SH-SY5Y (cell line): ENCODE measurements around the gene TJP2.

Source experiments
- GATA2 ChIP-seq: IDR thresholded peaks from 2 replicates; pipeline ENCODE4 v1.6.1; 2011; ENCODE audit warnings: mild to moderate bottlenecking, low read depth, low read length
- GATA3 ChIP-seq: IDR thresholded peaks from 2 replicates; pipeline ENCODE4 v1.6.1; 2011; ENCODE audit warnings: low read depth, mild to moderate bottlenecking, low read length, moderate library complexity

TJP2 gene

GRCh38 chr9:69174616-69175463, 763 bp downstream of the TJP2 start:
- TF ChIP-seq GATA2 = no peak
- TF ChIP-seq GATA3 = no peak

GRCh38 chr9:69175486-69175885, 1.4 kb downstream of the TJP2 start:
- no peak for TF ChIP-seq GATA3
- TF ChIP-seq GATA2 = no peak

- TF ChIP-seq GATA2 (no peak), GATA3 (no peak)
These were observed 2.5 kb downstream of the TJP2 start for GRCh38 chr9:69176471-69177171.

- TF ChIP-seq GATA2 (no peak), GATA3 (no peak)
These were observed 4.5 kb downstream of the TJP2 start for GRCh38 chr9:69178583-69179011.

GRCh38 chr9:69179037-69179436, 5.0 kb downstream of the TJP2 start:
- TF ChIP-seq GATA3 = no peak
- TF ChIP-seq GATA2 = no peak

GRCh38 chr9:69180200-69180599, 6.1 kb downstream of the TJP2 start:
- no peak for TF ChIP-seq GATA3
- TF ChIP-seq GATA2 = no peak

GRCh38 chr9:69180670-69181069, 6.6 kb downstream of the TJP2 start:
- TF ChIP-seq GATA2 = peak; percentile 90
- TF ChIP-seq GATA3 = peak; percentile 76; the same call in 1 of the 2 replicates

- TF ChIP-seq GATA3 (no peak), GATA2 (no peak)
These were observed 7.9 kb downstream of the TJP2 start for GRCh38 chr9:69181908-69182353.

GRCh38 chr9:69184266-69184665, 10.2 kb downstream of the TJP2 start:
- TF ChIP-seq GATA2 (no peak), GATA3 (no peak)

GRCh38 chr9:69186841-69187611, 12.9 kb downstream of the TJP2 start:
- no peak for TF ChIP-seq GATA3
- TF ChIP-seq GATA2 = no peak

- TF ChIP-seq GATA2 (no peak), GATA3 (no peak)
These were observed 14.9 kb downstream of the TJP2 start for GRCh38 chr9:69188975-69189374.

GRCh38 chr9:69190086-69190862, 16.2 kb downstream of the TJP2 start:
- TF ChIP-seq GATA2 (no peak), GATA3 (no peak)

GRCh38 chr9:69190863-69191181, 16.7 kb downstream of the TJP2 start:
- no peak for TF ChIP-seq GATA2
- no peak for TF ChIP-seq GATA3

GRCh38 chr9:69191231-69191630, 17.2 kb downstream of the TJP2 start:
- TF ChIP-seq GATA3 (no peak), GATA2 (no peak)

- TF ChIP-seq GATA3 (no peak), GATA2 (no peak)
These were observed 18.1 kb downstream of the TJP2 start for GRCh38 chr9:69192214-69192613.

GRCh38 chr9:69193685-69194032, 19.6 kb downstream of the TJP2 start:
- TF ChIP-seq GATA3 = no peak
- no peak for TF ChIP-seq GATA2
